Inflammatory macrophage treated with lipopolysaccharide for 4 hours (primary cell): Measurements from ENCODE around the gene AFF1.
A peak's percentile ranks its signal among the peaks of the same experiment; 100 is the strongest.

ENCODE experiments used
- DNase-seq: peaks from one replicate; pipeline ENCODE4 v3.0.0-alpha.2; 2020

The AFF1 gene

GRCh38 chr4:86950831-86951525, 16.2 kb downstream of the AFF1 start:
- no peak for DNase-seq

- DNase-seq, result no peak
Measured at GRCh38 chr4:86955888-86956451, 21.2 kb downstream of the AFF1 start.

- peak; percentile 92 for DNase-seq
Measured at GRCh38 chr4:86957215-86957614, 22.4 kb downstream of the AFF1 start.

GRCh38 chr4:86959588-86960500, 25.0 kb downstream of the AFF1 start:
- DNase-seq, result no peak

- DNase-seq, result no peak
Measured at GRCh38 chr4:86960557-86960961, 25.7 kb downstream of the AFF1 start.

- peak; percentile 65 for DNase-seq
Measured at GRCh38 chr4:86961116-86961515, 26.3 kb downstream of the AFF1 start.

- no peak for DNase-seq
Measured at GRCh38 chr4:86961605-86962295, 26.9 kb downstream of the AFF1 start.

GRCh38 chr4:86963697-86964096, 28.9 kb downstream of the AFF1 start:
- no peak for DNase-seq

GRCh38 chr4:86965019-86965976, 30.5 kb downstream of the AFF1 start:
- peak; percentile 73 for DNase-seq

GRCh38 chr4:86967073-86967472, 32.3 kb downstream of the AFF1 start:
- DNase-seq, result peak; percentile 64

- DNase-seq, result peak; percentile 83
Measured at GRCh38 chr4:86967798-86968197, 33.0 kb downstream of the AFF1 start.

GRCh38 chr4:86968547-86968946, 33.7 kb downstream of the AFF1 start:
- DNase-seq, result no peak

- DNase-seq, result no peak
Measured at GRCh38 chr4:86970447-86971354, 35.9 kb downstream of the AFF1 start.

GRCh38 chr4:86971355-86971683, 36.5 kb downstream of the AFF1 start:
- DNase-seq, result no peak

- DNase-seq, result no peak
Measured at GRCh38 chr4:86972997-86973396, 38.2 kb downstream of the AFF1 start.

- DNase-seq, result no peak
Measured at GRCh38 chr4:86973668-86974067, 38.9 kb downstream of the AFF1 start.

GRCh38 chr4:86974551-86974994, 39.8 kb downstream of the AFF1 start:
- peak; percentile 21 for DNase-seq

- DNase-seq, result no peak
Measured at GRCh38 chr4:86975927-86976326, 41.1 kb downstream of the AFF1 start.

- DNase-seq, result no peak
Measured at GRCh38 chr4:86976801-86977485, 42.1 kb downstream of the AFF1 start.

GRCh38 chr4:86977621-86978184, 42.9 kb downstream of the AFF1 start:
- no peak for DNase-seq
